ENCODE measurements around the gene RC3H1.

RC3H1 gene

GRCh38 chr1:174005032-174005431 lies 17.1 kb downstream of the RC3H1 start:
- Histone ChIP-seq H3K36me3 (peaks cover 3% of the 10 kb centered on the region), H3K4me1 (ENCODE audit: control insufficient read depth in 1 of 2, insufficient read depth in 1 of 2, low read depth in 1 of 2, low read length in 1 of 2) (peaks cover 27 to 32% of the 10 kb centered on the region in 2 experiments), H3K27me3 (no peaks in the 10 kb centered on the region), H3K4me3 (ENCODE audit: low read depth in 1 of 2, low read length in 1 of 2) (no peak overlapping the region), H3K27ac (peak overlapping the region; percentile 41), H3K9me3 (no peaks in the 10 kb centered on the region)
- no peak for TF ChIP-seq CTCF (IDR thresholded peaks at IDR 0.05)

- no peaks in the 10 kb centered on the region for H3K27me3 ChIP-seq
- no peak overlapping the region for H3K27ac ChIP-seq
- peaks cover 3% of the 10 kb centered on the region for H3K36me3 ChIP-seq
- H3K9me3 ChIP-seq: no peaks in the 10 kb centered on the region
- H3K4me3 ChIP-seq (ENCODE audit: low read depth in 1 of 2, low read length in 1 of 2): no peak overlapping the region
- peaks cover 16 to 21% of the 10 kb centered on the region in 2 experiments for H3K4me1 ChIP-seq (ENCODE audit: control insufficient read depth in 1 of 2, insufficient read depth in 1 of 2, low read depth in 1 of 2, low read length in 1 of 2)
- no peak for TF ChIP-seq CTCF (IDR thresholded peaks at IDR 0.05)
These were observed 18.3 kb downstream of the RC3H1 start for GRCh38 chr1:174003867-174004266.

- Histone ChIP-seq H3K4me3 (ENCODE audit: low read depth in 1 of 2, low read length in 1 of 2) (no peak overlapping the region), H3K36me3 (peaks cover 9% of the 10 kb centered on the region), H3K9me3 (no peaks in the 10 kb centered on the region), H3K27ac (peak overlapping the region; percentile 55), H3K27me3 (no peaks in the 10 kb centered on the region), H3K4me1 (ENCODE audit: control insufficient read depth in 1 of 2, insufficient read depth in 1 of 2, low read depth in 1 of 2, low read length in 1 of 2) (peaks cover 0 to 5% of the 10 kb centered on the region in 2 experiments)
- no peak for TF ChIP-seq CTCF (IDR thresholded peaks at IDR 0.05)
These were observed 20.6 kb downstream of the RC3H1 start for GRCh38 chr1:174001573-174001972.

- peak overlapping the region; percentile 55 for H3K27ac ChIP-seq
- TF ChIP-seq CTCF (IDR thresholded peaks at IDR 0.05): no peak
- no peak overlapping the region for H3K4me3 ChIP-seq (ENCODE audit: low read depth in 1 of 2, low read length in 1 of 2)
- H3K36me3 ChIP-seq: peaks cover 8% of the 10 kb centered on the region
- no peaks in the 10 kb centered on the region for H3K27me3 ChIP-seq
- H3K9me3 ChIP-seq: no peaks in the 10 kb centered on the region
- H3K4me1 ChIP-seq (ENCODE audit: control insufficient read depth in 1 of 2, insufficient read depth in 1 of 2, low read depth in 1 of 2, low read length in 1 of 2): peaks cover 0 to 5% of the 10 kb centered on the region in 2 experiments
These were observed 21.8 kb downstream of the RC3H1 start for GRCh38 chr1:174000371-174000770.

- peaks cover 0 to 5% of the 10 kb centered on the region in 2 experiments for H3K4me1 ChIP-seq (ENCODE audit: control insufficient read depth in 1 of 2, insufficient read depth in 1 of 2, low read depth in 1 of 2, low read length in 1 of 2)
- H3K36me3 ChIP-seq: peaks cover 17% of the 10 kb centered on the region
- H3K27ac ChIP-seq: no peak overlapping the region
- no peaks in the 10 kb centered on the region for H3K27me3 ChIP-seq
- TF ChIP-seq CTCF (IDR thresholded peaks at IDR 0.05): no peak
- H3K9me3 ChIP-seq: no peaks in the 10 kb centered on the region
- no peak overlapping the region for H3K4me3 ChIP-seq (ENCODE audit: low read depth in 1 of 2, low read length in 1 of 2)
These were observed 24.4 kb downstream of the RC3H1 start for GRCh38 chr1:173997791-173998190.

GRCh38 chr1:173996995-173997394 lies 25.2 kb downstream of the RC3H1 start:
- H3K4me1 ChIP-seq (ENCODE audit: control insufficient read depth in 1 of 2, insufficient read depth in 1 of 2, low read depth in 1 of 2, low read length in 1 of 2): peaks cover 0 to 1% of the 10 kb centered on the region in 2 experiments
- H3K4me3 ChIP-seq (ENCODE audit: low read depth in 1 of 2, low read length in 1 of 2): no peak overlapping the region
- TF ChIP-seq CTCF (IDR thresholded peaks at IDR 0.05): no peak
- H3K9me3 ChIP-seq: no peaks in the 10 kb centered on the region
- H3K27me3 ChIP-seq: no peaks in the 10 kb centered on the region
- H3K36me3 ChIP-seq: peaks cover 25% of the 10 kb centered on the region
- no peak overlapping the region for H3K27ac ChIP-seq
